Measurements from ENCODE around the gene LRRC8E. TPM values are rescaled to one million over a fixed set of nuclear protein-coding genes. Genes with fewer than 3 reads are reported as not detected.
A peak's percentile ranks its signal among the peaks of the same experiment; 100 is the strongest.

LRRC8E gene
- total and polyA plus RNA-seq, 7 donors: 0.23 to 1.2 (median 1.2) TPM; not detected in 4

DNA sequence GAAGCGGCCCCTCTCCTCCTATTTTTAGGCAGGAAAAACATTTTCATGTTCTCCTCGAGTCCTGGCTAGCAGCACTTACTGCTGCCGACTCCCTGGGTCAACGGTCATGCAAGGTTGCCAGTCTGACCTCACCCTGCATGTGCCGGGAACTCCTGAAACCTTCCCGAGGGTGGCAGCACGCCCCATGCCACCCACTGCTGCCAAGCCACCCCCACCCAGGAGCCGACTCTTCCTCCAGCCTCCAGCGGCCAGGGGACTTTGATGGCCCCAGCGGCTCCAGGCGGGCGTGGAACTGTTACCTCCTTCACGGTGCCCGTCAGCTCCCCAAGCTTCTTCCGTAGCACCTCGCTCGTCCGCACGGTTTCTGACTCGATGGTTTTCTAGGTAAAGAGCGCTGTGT is 46.5 kb downstream of the LRRC8E start:
- Histone ChIP-seq H3K36me3 (peaks cover 50 to 90% (median 66%) of the 10 kb centered on the region in 4 donors), H3K4me1 (peaks cover 0 to 36% (median 33%) of the 10 kb centered on the region in 4 donors), H3K27ac (peak overlapping the region in 3 of 4 donors; percentile 40 to 97 (median 93)), H3K9me3 (no peaks in the 10 kb centered on the region), H3K27me3 (no peaks in the 10 kb centered on the region), H3K4me3 (no peak overlapping the region)
- 87 to 93% methylated on average over 21 of the region's 21 CpGs for WGBS, 2 donors
- TF ChIP-seq POLR2AphosphoS5 (IDR thresholded peaks at IDR 0.05) (no peak), POLR2A (IDR thresholded peaks at IDR 0.05) (no peak), EP300 (IDR thresholded peaks at IDR 0.05) (no peak)
- TF ChIP-seq, protein P1, sequence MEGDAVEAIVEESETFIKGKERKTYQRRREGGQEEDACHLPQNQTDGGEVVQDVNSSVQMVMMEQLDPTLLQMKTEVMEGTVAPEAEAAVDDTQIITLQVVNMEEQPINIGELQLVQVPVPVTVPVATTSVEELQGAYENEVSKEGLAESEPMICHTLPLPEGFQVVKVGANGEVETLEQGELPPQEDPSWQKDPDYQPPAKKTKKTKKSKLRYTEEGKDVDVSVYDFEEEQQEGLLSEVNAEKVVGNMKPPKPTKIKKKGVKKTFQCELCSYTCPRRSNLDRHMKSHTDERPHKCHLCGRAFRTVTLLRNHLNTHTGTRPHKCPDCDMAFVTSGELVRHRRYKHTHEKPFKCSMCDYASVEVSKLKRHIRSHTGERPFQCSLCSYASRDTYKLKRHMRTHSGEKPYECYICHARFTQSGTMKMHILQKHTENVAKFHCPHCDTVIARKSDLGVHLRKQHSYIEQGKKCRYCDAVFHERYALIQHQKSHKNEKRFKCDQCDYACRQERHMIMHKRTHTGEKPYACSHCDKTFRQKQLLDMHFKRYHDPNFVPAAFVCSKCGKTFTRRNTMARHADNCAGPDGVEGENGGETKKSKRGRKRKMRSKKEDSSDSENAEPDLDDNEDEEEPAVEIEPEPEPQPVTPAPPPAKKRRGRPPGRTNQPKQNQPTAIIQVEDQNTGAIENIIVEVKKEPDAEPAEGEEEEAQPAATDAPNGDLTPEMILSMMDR (IDR thresholded peaks at IDR 0.05): no peak
- intact Hi-C loops (cut with DNase I): no loop called here
- DNase-seq: no peak

DNA sequence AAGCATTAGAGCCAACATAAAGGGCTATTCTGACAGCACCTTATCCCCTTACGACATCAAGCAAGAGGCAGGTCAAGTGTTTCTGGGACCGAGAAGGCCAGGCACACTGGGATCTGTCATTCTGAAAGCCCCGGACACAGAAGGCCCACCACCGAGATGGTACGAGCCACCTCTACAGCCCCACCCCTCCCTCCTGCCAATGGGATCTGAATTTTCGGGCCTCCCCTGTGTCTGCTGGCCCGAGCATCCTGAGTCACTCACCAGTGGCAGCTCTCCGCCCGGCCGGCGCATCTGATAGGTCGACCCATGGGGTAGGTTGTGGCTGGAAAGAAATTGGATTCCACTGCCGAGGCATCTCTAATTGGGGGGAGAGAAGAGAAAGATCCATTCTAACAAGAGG is 52.5 kb downstream of the LRRC8E start:
- no peak overlapping the region for H3K4me3 ChIP-seq
- H3K9me3 ChIP-seq: no peaks in the 10 kb centered on the region
- WGBS, 2 donors: 94% methylated on average over 13 of the region's 13 CpGs
- no peaks in the 10 kb centered on the region for H3K27me3 ChIP-seq
- peaks cover 3 to 53% (median 37%) of the 10 kb centered on the region in 4 donors for H3K4me1 ChIP-seq
- TF ChIP-seq, protein P1 (IDR thresholded peaks at IDR 0.05): no peak
- TF ChIP-seq POLR2AphosphoS5 (IDR thresholded peaks at IDR 0.05): no peak
- TF ChIP-seq EP300 (IDR thresholded peaks at IDR 0.05): no peak
- no peak for TF ChIP-seq POLR2A (IDR thresholded peaks at IDR 0.05)
- intact Hi-C loops (cut with DNase I): no loop called here
- peaks cover 16 to 54% (median 34%) of the 10 kb centered on the region in 4 donors for H3K36me3 ChIP-seq
- no peak for DNase-seq
- H3K27ac ChIP-seq: no peak overlapping the region

DNA sequence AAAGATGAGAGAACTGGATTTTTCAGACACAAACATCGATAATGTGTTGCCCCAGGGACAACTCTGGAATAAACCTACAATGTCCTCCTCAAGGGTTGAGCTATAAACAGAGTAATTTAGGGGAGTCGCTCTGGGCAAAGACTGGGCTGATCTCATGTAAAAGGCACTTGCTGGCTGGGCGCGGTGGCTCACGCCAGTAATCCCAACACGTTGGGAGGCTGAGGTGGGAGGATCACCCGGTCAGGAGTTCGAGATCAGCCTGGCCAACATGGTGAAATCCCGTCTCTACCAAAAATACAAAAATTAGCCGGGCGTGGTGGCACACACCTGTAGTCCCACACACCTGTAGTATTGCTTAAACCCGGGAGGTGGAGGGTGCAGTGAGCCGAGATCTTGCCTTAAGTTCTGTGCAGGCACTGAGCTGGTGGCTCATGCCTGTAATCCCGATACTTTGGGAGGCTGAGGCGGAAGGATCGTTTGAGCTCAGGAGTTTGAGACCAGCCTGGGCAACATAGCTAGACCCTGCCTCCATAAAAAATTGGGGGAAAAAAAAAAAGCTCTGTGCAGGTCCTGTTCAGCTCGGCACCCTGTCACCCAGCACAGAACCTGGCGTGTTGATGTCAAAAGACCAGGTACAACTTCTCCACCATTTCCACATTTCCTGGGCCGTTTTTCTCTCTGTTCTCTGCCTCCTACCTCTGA is 53.7 kb downstream of the LRRC8E start:
- TF ChIP-seq EP300 (IDR thresholded peaks at IDR 0.05) (no peak), POLR2AphosphoS5 (IDR thresholded peaks at IDR 0.05) (no peak), POLR2A (IDR thresholded peaks at IDR 0.05) (no peak)
- TF ChIP-seq, protein P1 (IDR thresholded peaks at IDR 0.05): no peak
- Histone ChIP-seq H3K36me3 (peaks cover 5 to 42% (median 23%) of the 10 kb centered on the region in 4 donors), H3K27ac (peak overlapping the region in 2 of 4 donors; percentile 99), H3K9me3 (no peaks in the 10 kb centered on the region), H3K4me3 (peak overlapping the region in 2 of 4 donors; percentile 76 to 87), H3K4me1 (peaks cover 3 to 53% (median 37%) of the 10 kb centered on the region in 4 donors), H3K27me3 (no peaks in the 10 kb centered on the region)
- WGBS, 2 donors: 85 to 91% methylated on average over 19 of the region's 19 CpGs
- intact Hi-C loops (cut with DNase I): no loop called here
- no peak for DNase-seq

DNA sequence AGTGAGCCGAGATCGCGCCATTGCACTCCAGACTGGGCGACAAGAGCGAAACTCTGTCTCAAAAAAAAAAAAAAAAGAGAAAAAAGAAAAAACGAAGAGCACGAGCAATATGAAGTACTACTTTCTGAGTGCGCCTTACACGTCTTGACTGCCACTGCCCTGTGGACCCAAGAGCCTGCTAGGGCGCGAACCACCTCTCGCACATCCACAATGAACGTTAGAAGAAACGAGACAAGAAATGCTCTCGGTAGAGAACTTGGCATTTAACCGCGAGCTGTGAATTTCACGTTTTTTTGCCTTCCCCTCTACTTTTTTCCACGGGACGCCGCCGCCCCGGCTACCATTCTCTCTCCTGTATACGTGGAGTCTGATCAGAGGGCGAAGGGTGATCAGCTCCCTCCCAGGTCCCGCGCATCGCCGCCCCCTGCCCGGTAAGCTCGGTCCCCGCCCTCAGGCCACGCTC is 54.7 kb downstream of the LRRC8E start:
- peaks cover 0 to 32% (median 14%) of the 10 kb centered on the region in 4 donors for H3K36me3 ChIP-seq
- DNase-seq: no peak
- intact Hi-C loops (cut with DNase I): no loop called here

DNA sequence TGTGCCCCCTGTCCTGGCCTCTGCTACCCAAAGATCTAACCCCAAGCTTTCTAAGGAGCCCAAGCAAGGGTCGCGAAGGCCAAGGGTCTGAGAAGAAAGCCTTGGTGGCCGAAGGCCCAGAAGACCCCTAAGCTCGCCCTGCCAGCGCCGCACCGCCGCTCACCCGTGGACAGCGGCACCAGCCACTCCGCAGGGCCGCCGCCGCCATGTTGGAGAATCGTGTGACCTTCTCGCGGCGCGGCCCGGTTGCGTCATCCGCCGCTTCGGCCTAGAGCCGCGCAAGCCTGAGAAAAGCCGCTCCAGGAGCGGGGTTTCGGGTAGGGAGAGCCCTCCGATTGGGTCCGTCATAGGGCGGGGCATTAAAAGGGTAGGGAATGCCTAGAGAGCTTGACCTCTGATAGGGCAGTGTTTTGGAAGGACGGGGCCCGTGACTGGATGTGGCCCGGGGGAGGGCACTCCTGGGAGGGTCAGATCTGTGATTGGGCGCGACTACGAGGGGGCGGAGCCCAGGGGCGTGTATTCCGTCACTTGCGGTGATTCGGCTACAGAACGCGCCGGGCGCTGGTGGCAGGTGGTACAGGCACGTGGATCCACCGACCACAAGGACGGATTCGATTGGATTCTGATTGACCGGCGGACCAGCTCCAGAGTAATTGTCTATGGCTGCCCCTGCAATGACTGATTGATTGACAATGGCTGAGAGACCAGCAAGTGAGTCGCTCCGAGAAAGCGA is 55.3 kb downstream of the LRRC8E start, which contains the start of gene TIMM44:
TSS of gene TIMM44 (minus strand) at position 223 of the 733 bp plus-strand sequence. CDS start at position 208, 15 bp downstream.
- Histone ChIP-seq H3K27me3 (no peaks in the 10 kb centered on the region), H3K9me3 (no peaks in the 10 kb centered on the region), H3K27ac (peak within 1 kb of the TSS; percentile 94 to 99 (median 96)), H3K4me1 (peaks cover 3 to 53% (median 37%) of the 10 kb centered on the region in 4 donors), H3K36me3 (peaks cover 0 to 26% (median 13%) of the 10 kb centered on the region in 4 donors), H3K4me3 (peak within 1 kb of the TSS; percentile 68 to 87 (median 75))
- DNase-seq: peak; percentile 100
- TF ChIP-seq, protein P1 (IDR thresholded peaks at IDR 0.05): no peak
- TF ChIP-seq EP300 (IDR thresholded peaks at IDR 0.05) (no peak), POLR2A (IDR thresholded peaks at IDR 0.05) (peak; percentile 60 to 71), POLR2AphosphoS5 (IDR thresholded peaks at IDR 0.05) (peak; percentile 80 to 94 (median 91))
- intact Hi-C loops (cut with DNase I): loop anchor here (1.0 kb wide), 2 partner anchors 59 to 310 kb away; no protein-coding TSS in a partner anchor
- WGBS, 2 donors: 0 to 1% methylated on average over 56 of the region's 56 CpGs

More for the DNA sequence above, 54.7 kb downstream of the LRRC8E start:
- H3K4me3 ChIP-seq: peak overlapping the region; percentile 68 to 87 (median 75)
- H3K27ac ChIP-seq: peak overlapping the region; percentile 94 to 99 (median 96)
- TF ChIP-seq POLR2AphosphoS5 (IDR thresholded peaks at IDR 0.05) (no peak), POLR2A (IDR thresholded peaks at IDR 0.05) (no peak)
- H3K9me3 ChIP-seq: no peaks in the 10 kb centered on the region
- peaks cover 3 to 53% (median 37%) of the 10 kb centered on the region in 4 donors for H3K4me1 ChIP-seq
- no peaks in the 10 kb centered on the region for H3K27me3 ChIP-seq
- WGBS, 2 donors: 1 to 3% methylated on average over 33 of the region's 33 CpGs

Data from sigmoid colon (tissue), 7 donors.